Chondrocyte (in vitro differentiated cells): Measurements from ENCODE around the gene RPL19. TPM values are rescaled to one million over a fixed set of nuclear protein-coding genes. Genes with fewer than 3 reads are reported as not detected.

ENCODE experiments used
- DNase-seq: peaks from one replicate; pipeline ENCODE4 v3.0.0; 2021; ENCODE audit warnings: mixed read lengths, low spot score
- H3K27ac Mint-ChIP-seq: one replicate; pipeline ENCODE4 v1.8.0; 2021; ENCODE audit warnings: mild to moderate bottlenecking, moderate library complexity, mixed read lengths; ENCODE audit not compliant: unreplicated experiment
- H3K27me3 Mint-ChIP-seq: 2 replicates; pipeline ENCODE4 v1.8.0; 2021; ENCODE audit warnings: low read depth, mixed read lengths
- H3K36me3 Mint-ChIP-seq: 2 replicates; pipeline ENCODE4 v1.8.0; 2021; ENCODE audit warnings: low read depth, mixed read lengths
- H3K4me1 Mint-ChIP-seq: 2 replicates; pipeline ENCODE4 v1.8.0; 2021; ENCODE audit warnings: low read depth, mild to moderate bottlenecking, mixed read lengths
- H3K4me3 Mint-ChIP-seq: one replicate; pipeline ENCODE4 v1.8.0; 2021; ENCODE audit warnings: mild to moderate bottlenecking, moderate library complexity, mixed read lengths; ENCODE audit not compliant: unreplicated experiment
- H3K9me3 Mint-ChIP-seq: 2 replicates; pipeline ENCODE4 v1.8.0; 2021; ENCODE audit warnings: low read depth, mixed read lengths
- total RNA-seq: library from RNA; stranded (reverse); gene quantifications from 3 replicates; pipeline ENCODE4 v1.2.1, GENCODE V29; 2021
- TF ChIP-seq, protein P1 (sequence below): fragments of 200-600 bp; sonication (generic); IDR thresholded peaks from 2 replicates; pipeline ENCODE4 v1.5.0; 2021; ENCODE audit warnings: antibody characterized with exemption, mild to moderate bottlenecking, moderate library complexity

The RPL19 gene
- total RNA-seq, 1 donor from 2014 or later = 1,035 TPM

DNA sequence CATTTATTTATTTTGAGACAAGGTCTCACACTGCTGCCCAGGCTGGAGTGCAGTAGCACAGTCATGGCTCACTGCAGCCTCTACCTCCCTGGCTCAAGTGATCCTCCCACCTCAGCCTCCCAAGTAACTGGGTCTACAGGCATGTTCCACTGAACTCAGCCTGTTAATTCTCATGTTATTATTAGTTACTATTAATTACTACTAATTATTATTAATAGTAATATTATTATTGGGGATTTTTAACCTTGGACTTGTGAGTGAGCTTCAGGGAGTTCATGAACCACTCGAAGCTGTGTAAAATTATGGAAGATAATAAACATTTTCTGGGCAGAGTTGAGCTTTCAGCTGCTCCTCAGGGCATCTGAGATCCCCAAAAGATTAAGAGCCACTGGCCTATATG lies 30.3 kb downstream of the RPL19 start:
- no peaks in the 10 kb centered on the region for H3K9me3 Mint-ChIP-seq
- H3K4me3 Mint-ChIP-seq = no peak overlapping the region
- TF ChIP-seq, protein P1, sequence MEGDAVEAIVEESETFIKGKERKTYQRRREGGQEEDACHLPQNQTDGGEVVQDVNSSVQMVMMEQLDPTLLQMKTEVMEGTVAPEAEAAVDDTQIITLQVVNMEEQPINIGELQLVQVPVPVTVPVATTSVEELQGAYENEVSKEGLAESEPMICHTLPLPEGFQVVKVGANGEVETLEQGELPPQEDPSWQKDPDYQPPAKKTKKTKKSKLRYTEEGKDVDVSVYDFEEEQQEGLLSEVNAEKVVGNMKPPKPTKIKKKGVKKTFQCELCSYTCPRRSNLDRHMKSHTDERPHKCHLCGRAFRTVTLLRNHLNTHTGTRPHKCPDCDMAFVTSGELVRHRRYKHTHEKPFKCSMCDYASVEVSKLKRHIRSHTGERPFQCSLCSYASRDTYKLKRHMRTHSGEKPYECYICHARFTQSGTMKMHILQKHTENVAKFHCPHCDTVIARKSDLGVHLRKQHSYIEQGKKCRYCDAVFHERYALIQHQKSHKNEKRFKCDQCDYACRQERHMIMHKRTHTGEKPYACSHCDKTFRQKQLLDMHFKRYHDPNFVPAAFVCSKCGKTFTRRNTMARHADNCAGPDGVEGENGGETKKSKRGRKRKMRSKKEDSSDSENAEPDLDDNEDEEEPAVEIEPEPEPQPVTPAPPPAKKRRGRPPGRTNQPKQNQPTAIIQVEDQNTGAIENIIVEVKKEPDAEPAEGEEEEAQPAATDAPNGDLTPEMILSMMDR = no peak
- H3K27me3 Mint-ChIP-seq = peaks cover 7% of the 10 kb centered on the region
- DNase-seq = no peak
- no peaks in the 10 kb centered on the region for H3K36me3 Mint-ChIP-seq
- H3K27ac Mint-ChIP-seq = no peak overlapping the region
- peaks cover 26% of the 10 kb centered on the region for H3K4me1 Mint-ChIP-seq

DNA sequence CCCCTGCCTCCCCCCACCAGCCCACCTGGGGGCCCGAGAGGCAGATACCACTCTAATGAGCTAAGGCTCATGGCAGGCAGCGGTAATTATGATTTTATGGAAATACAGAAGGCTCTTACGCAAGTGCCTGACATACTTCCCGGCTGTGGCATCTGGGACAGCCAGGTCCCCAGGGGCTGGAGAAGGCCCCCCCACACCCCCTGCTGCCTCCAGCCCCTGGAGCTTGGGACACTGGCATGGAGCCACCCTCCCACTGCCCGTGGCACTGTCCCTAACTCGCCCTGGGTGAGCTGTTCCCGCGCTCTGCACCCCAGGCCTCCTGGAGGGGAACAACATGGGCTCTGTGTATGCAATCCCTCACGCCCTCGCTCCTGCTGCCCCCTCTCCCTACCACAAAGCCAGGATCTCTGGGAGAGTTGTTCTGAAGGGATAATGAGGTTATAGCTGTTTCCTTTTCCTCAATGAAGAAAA lies 31.0 kb downstream of the RPL19 start:
- Mint-ChIP-seq H3K9me3 (no peaks in the 10 kb centered on the region), H3K27me3 (peaks cover 6% of the 10 kb centered on the region), H3K36me3 (no peaks in the 10 kb centered on the region), H3K4me3 (no peak overlapping the region), H3K27ac (no peak overlapping the region), H3K4me1 (peaks cover 27% of the 10 kb centered on the region)
- TF ChIP-seq, protein P1 = no peak
- no peak for DNase-seq

DNA sequence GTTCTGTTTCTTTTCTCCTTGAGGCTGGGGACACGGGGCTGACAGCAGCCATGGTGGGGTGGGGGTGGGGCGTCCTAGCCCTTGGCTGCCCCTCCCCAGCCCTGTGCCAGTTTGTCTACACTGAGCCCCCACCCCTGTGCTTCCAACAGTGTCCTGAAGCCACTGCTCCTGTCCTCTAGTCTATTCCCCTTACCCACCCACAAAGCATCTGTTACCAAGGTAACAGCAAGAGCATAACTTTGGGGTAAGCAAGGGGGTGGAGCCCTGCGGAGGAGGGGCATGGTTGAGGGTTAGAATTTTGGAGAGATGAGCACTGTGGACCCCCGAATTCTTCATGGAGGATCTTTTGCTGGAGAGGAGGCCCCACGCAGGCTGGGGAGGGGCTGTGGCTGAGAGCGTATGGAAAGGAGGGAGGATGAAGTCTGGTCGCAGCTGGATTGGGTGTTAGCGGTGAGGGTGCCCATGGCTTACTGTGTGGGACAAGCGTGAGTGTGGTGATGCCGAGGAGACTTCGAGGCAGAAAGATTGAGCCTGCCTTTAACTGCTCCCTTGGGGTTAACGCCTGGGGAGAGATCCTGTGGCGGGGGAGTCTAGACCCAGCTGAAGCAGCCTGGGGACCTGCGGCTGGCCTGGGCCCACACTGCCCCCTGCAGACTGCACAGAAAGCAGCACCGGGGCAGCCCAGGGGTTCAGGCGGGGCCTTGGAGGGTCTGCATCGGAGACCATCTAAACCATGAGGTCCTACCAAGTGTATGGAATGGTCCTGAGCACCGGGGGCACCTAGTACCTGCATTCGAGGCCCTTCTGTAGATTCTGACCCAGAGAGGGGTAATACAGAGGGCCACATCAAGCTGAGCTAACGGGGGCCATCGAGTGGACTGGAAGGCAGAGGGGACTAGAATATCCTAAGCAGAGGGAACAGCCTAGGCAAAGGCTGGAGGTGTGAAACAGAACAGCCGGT lies 31.8 kb downstream of the RPL19 start:
- Mint-ChIP-seq H3K4me1 (peaks cover 26% of the 10 kb centered on the region), H3K9me3 (no peaks in the 10 kb centered on the region), H3K4me3 (peak overlapping the region; percentile 17), H3K27ac (no peak overlapping the region), H3K36me3 (no peaks in the 10 kb centered on the region), H3K27me3 (peaks cover 5% of the 10 kb centered on the region)
- no peak for DNase-seq
- TF ChIP-seq, protein P1 = peak; percentile 85

DNA sequence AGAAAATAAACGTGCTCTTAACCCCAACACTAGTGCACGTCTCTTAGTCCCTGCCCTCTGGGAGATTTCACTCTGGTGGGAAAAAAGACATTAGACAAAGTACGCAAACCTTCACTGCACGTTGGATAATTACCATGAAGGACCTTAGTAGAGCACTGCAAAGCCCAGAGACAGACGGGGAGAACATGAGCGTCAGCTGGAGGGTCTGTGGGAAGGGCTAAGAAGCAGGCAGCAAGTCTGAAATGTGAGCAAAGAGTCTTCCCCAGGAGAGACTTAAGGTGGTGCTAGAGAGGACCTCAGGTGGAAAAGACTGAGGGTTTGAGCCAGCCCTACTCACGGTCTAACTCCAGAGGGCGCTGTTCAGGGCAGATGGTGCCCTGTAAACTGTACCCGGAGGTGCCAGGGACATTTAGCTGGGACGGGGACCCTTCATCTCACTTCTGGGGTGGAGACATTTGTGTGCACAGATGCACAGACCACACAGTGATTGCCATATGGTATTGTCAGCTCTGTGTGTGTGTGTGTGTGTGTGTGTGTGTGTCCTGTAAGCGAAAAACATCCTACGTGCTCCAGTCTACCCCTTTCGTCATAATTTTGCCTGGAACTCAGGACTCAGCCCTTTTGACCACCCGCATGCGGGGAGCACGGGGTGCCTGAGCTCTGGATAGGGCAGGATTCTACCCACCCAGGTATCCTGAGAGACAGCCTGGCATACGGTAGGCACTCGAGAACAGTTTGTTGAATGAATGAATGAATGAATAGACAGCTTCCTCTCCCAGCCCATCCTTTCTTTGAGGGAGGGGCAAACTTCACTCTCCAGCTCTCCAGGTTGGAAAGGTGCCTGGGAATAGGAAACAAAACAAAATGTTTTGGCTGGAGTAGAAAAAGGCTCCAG lies 35.7 kb downstream of the RPL19 start:
- no peaks in the 10 kb centered on the region for H3K36me3 Mint-ChIP-seq

More for the DNA sequence above, 35.7 kb downstream of the RPL19 start:
- Mint-ChIP-seq H3K4me3 (no peak overlapping the region), H3K27me3 (peaks cover 9% of the 10 kb centered on the region), H3K4me1 (peaks cover 26% of the 10 kb centered on the region), H3K9me3 (no peaks in the 10 kb centered on the region), H3K27ac (no peak overlapping the region)
- DNase-seq = peak; percentile 27
- TF ChIP-seq, protein P1 = peak; percentile 82
